HepG2 (cell line): ENCODE results near the gene HSD3B7. TPM values are rescaled to one million over a fixed set of nuclear protein-coding genes. Genes with fewer than 3 reads are reported as not detected.

Source experiments
- ATM ChIP-seq: fragments of 450-650 bp; IDR thresholded peaks from 2 replicates; pipeline ENCODE4 v1.7.1; 2017; ENCODE audit warnings: mild to moderate bottlenecking, borderline replicate concordance
- CBX1 ChIP-seq: IDR thresholded peaks from one replicate; pipeline ENCODE4 v1.6.1; 2016; ENCODE audit warnings: antibody characterized with exemption, low read depth
- ETS1 ChIP-seq: sonication (generic); formaldehyde crosslinking; IDR thresholded peaks from 2 replicates; pipeline ENCODE4 v1.4.0; 2020; ENCODE audit warnings: missing genetic modification reagents
- FUBP1 ChIP-seq: sonication (generic); formaldehyde crosslinking; IDR thresholded peaks from 2 replicates; pipeline ENCODE4 v1.5.1; 2020; ENCODE audit warnings: missing genetic modification reagents, mild to moderate bottlenecking, borderline replicate concordance
- KDM5B ChIP-seq: sonication (generic); formaldehyde crosslinking; IDR thresholded peaks from 2 replicates; pipeline ENCODE4 v1.4.0; 2020; ENCODE audit warnings: missing genetic modification reagents, mild to moderate bottlenecking, borderline replicate concordance
- KLF11 ChIP-seq: IDR thresholded peaks from 2 replicates; pipeline ENCODE4 v1.6.1; 2016; ENCODE audit warnings: missing compliant biosample characterization
- MATR3 ChIP-seq: sonication (generic); formaldehyde crosslinking; IDR thresholded peaks from 2 replicates; pipeline ENCODE4 v1.4.0; 2020; ENCODE audit warnings: missing genetic modification reagents
- MXD4 ChIP-seq: IDR thresholded peaks from 2 replicates; pipeline ENCODE4 v1.6.1; 2016; ENCODE audit warnings: mild to moderate bottlenecking, missing biosample characterization, missing genetic modification reagents
- PHB2 ChIP-seq: fragments of 450-650 bp; IDR thresholded peaks from 2 replicates; pipeline ENCODE4 v1.6.1; 2018; ENCODE audit not compliant: partially characterized antibody
- RARA ChIP-seq: IDR thresholded peaks from 2 replicates; pipeline ENCODE4 v1.6.1; 2016; ENCODE audit warnings: missing genetic modification reagents, missing compliant biosample characterization
- REL ChIP-seq: sonication (generic); formaldehyde crosslinking; conservative IDR thresholded peaks from 2 replicates; pipeline ENCODE4 v1.8.0; 2022; ENCODE audit warnings: mild to moderate bottlenecking, missing genetic modification reagents, moderate library complexity
- SNAI1 ChIP-seq: sonication (generic); formaldehyde crosslinking; IDR thresholded peaks from 2 replicates; pipeline ENCODE4 v1.5.0; 2020; ENCODE audit warnings: mild to moderate bottlenecking, missing genetic modification reagents, borderline replicate concordance
- SNAPC2 ChIP-seq: sonication (generic); formaldehyde crosslinking; IDR thresholded peaks from 2 replicates; pipeline ENCODE4 v1.8.1; 2022; ENCODE audit warnings: mild to moderate bottlenecking, missing genetic modification reagents
- SNAPC5 ChIP-seq: sonication (generic); formaldehyde crosslinking; IDR thresholded peaks from 2 replicates; pipeline ENCODE4 v1.8.1; 2023; ENCODE audit warnings: mild to moderate bottlenecking, missing genetic modification reagents, borderline replicate concordance
- YEATS2 ChIP-seq: sonication (generic); formaldehyde crosslinking; IDR thresholded peaks from 2 replicates; pipeline ENCODE4 v1.4.0; 2020; ENCODE audit warnings: missing genetic modification reagents, borderline replicate concordance
- ZBTB37 ChIP-seq: sonication (generic); formaldehyde crosslinking; IDR thresholded peaks from 2 replicates; pipeline ENCODE4 v1.4.0; 2020; ENCODE audit warnings: mild to moderate bottlenecking, missing genetic modification reagents
- ZBTB38 ChIP-seq: sonication (generic); formaldehyde crosslinking; IDR thresholded peaks from 2 replicates; pipeline ENCODE4 v1.5.1; 2020; ENCODE audit warnings: mild to moderate bottlenecking, missing genetic modification reagents
- ZC3H13 ChIP-seq: sonication (generic); formaldehyde crosslinking; IDR thresholded peaks from 2 replicates; pipeline ENCODE4 v1.8.1; 2023; ENCODE audit warnings: mild to moderate bottlenecking, missing genetic modification reagents, moderate library complexity
- ZNF160 ChIP-seq: sonication (generic); formaldehyde crosslinking; IDR thresholded peaks from 2 replicates; pipeline ENCODE4 v1.8.0; 2022; ENCODE audit warnings: mild to moderate bottlenecking, inconsistent platforms, missing genetic modification reagents
- ZNF180 ChIP-seq: sonication (generic); formaldehyde crosslinking; IDR thresholded peaks from 2 replicates; pipeline ENCODE4 v1.4.0; 2020; ENCODE audit warnings: low read depth, missing genetic modification reagents, borderline replicate concordance
- ZNF263 ChIP-seq: sonication (generic); formaldehyde crosslinking; IDR thresholded peaks from 2 replicates; pipeline ENCODE4 v1.4.0; 2020; ENCODE audit warnings: missing genetic modification reagents
- ZNF430 ChIP-seq: sonication (generic); formaldehyde crosslinking; IDR thresholded peaks from 2 replicates; pipeline ENCODE4 v1.9.0; 2021; ENCODE audit warnings: mild to moderate bottlenecking, missing genetic modification reagents
- ZNF496 ChIP-seq: sonication (generic); formaldehyde crosslinking; IDR thresholded peaks from 2 replicates; pipeline ENCODE4 v1.8.1; 2023; ENCODE audit warnings: mild to moderate bottlenecking, moderate library complexity, missing genetic modification reagents; ENCODE audit not compliant: insufficient replicate concordance
- ZNF616 ChIP-seq: sonication (generic); formaldehyde crosslinking; IDR thresholded peaks from 2 replicates; pipeline ENCODE4 v1.5.0; 2020; ENCODE audit warnings: low read depth, mild to moderate bottlenecking, missing genetic modification reagents
- ZNF780A ChIP-seq: sonication (generic); formaldehyde crosslinking; IDR thresholded peaks from 2 replicates; pipeline ENCODE4 v1.8.0; 2022; ENCODE audit warnings: mild to moderate bottlenecking, missing genetic modification reagents, moderate library complexity
- polyA plus RNA-seq, 8 experiments: library from polyadenylated mRNA; depleted of rRNA in 3 of 8; stranded (reverse) in 7 of 8; unstranded in 1 of 8; fragments of >200 nt; fragmentation: Illumina TruSeq in 4 of 8; extraction: Trizol in 4 of 8; gene quantifications; 2 replicates each; pipeline versions ENCODE4 v1.2.1 to v1.2.3, GENCODE V29; 2011 to 2016; ENCODE audit warnings: low read depth in 4 of 8, missing spikeins in 1 of 8, mixed read lengths in 1 of 8; ENCODE audit not compliant: insufficient read depth in 1 of 8
- total RNA-seq, 5 experiments: library from RNA; depleted of rRNA; stranded (reverse); fragments of >200 nt; fragmentation: Illumina TruSeq; extraction: Trizol; gene quantifications; 2 replicates each; pipeline ENCODE4 v1.2.3, GENCODE V29; 2016; ENCODE audit warnings: low read depth in 1 of 5

HSD3B7 gene
- total and polyA plus RNA-seq, 2 of the 13 experiments (the other 11 are each of a cell fraction or from before 2014, with no cell fraction given): 32.9 to 69.7 TPM

- no peak for TF ChIP-seq SNAI1 (CRISPR knock-in tag)
- TF ChIP-seq ZC3H13 (CRISPR knock-in tag): peak; percentile 94
- no peak for TF ChIP-seq MATR3 (CRISPR knock-in tag)
- no peak; the same call in 1 of the 2 replicates for TF ChIP-seq ZNF263 (CRISPR knock-in tag)
- 0 out of 2 replicates have a peak, but pooled peaks have one; percentile 20 for TF ChIP-seq FUBP1 (CRISPR knock-in tag)
- peak; percentile 75 for TF ChIP-seq CBX1
- TF ChIP-seq ZBTB37 (CRISPR knock-in tag): no peak
- TF ChIP-seq ATM: no peak
- 0 out of 2 replicates have a peak, but pooled peaks have one; percentile 87 for TF ChIP-seq REL (CRISPR knock-in tag)
- peak; percentile 61; the same call in 1 of the 2 replicates for TF ChIP-seq ZNF616
- no peak for TF ChIP-seq SNAPC2
- TF ChIP-seq SNAPC5 (CRISPR knock-in tag): 0 out of 2 replicates have a peak, but pooled peaks have one; percentile 64
- peak; percentile 48 for TF ChIP-seq RARA (CRISPR knock-in tag)
- TF ChIP-seq ZNF496 (CRISPR knock-in tag): no peak
- TF ChIP-seq ETS1 (CRISPR knock-in tag): 0 out of 2 replicates have a peak, but pooled peaks have one; percentile 24
- peak; percentile 94 for TF ChIP-seq MXD4 (CRISPR knock-in tag)
- peak; percentile 36; the same call in 1 of the 2 replicates for TF ChIP-seq ZNF780A (CRISPR knock-in tag)
- TF ChIP-seq ZNF180: no peak
- peak; percentile 77; the same call in 1 of the 2 replicates for TF ChIP-seq KDM5B
- peak; percentile 81; the same call in 1 of the 2 replicates for TF ChIP-seq ZNF160 (CRISPR knock-in tag)
- TF ChIP-seq KLF11 (CRISPR knock-in tag): 0 out of 2 replicates have a peak, but pooled peaks have one; percentile 37
- peak; percentile 73; the same call in 1 of the 2 replicates for TF ChIP-seq YEATS2 (CRISPR knock-in tag)
- no peak for TF ChIP-seq PHB2
- peak; percentile 52; the same call in 1 of the 2 replicates for TF ChIP-seq ZNF430
- peak; percentile 78 for TF ChIP-seq ZBTB38 (CRISPR knock-in tag)
These were observed 48.0 kb downstream of the HSD3B7 start, which contains the start of gene STX4 (continued) for GRCh38 chr16:31032736-31033708.
